PC-3 (cell line): ENCODE measurements around the gene STK11IP. TPM values are rescaled to one million over a fixed set of nuclear protein-coding genes. Genes with fewer than 3 reads are reported as not detected.

Experiments used
- ATAC-seq: fragments of 200-7000 bp; cut with Tn5 transposase; 2 replicates; pipeline ENCODE4 v1.9.1; 2020; ENCODE audit warnings: mild to moderate bottlenecking, moderate library complexity
- BruUV-seq: library from RNA; stranded (reverse); fragments of 400-500 nt; replicated peaks from 2 replicates; lab custom pipeline; 2021; lab: Mats Ljungman, UMichigan
- CTCF ChIA-PET: fragments of 300-600 bp; sonication (Branson Sonifier 250); formaldehyde crosslinking; loops from one replicate; lab custom pipeline; 2022; ENCODE audit warnings: antibody characterized with exemption; lab: Charles Lee
- POLR2A ChIA-PET: fragments of 300-600 bp; sonication (Branson Sonifier 250); formaldehyde crosslinking; loops from one replicate; lab custom pipeline; 2022; ENCODE audit warnings: antibody characterized with exemption; ENCODE audit not compliant: unreplicated experiment; lab: Charles Lee
- DNase-seq: peaks from one replicate; pipeline ENCODE4 v3.0.0-alpha.2; 2015
- H2AFZ ChIP-seq: fragments of 300-600 bp; sonication (generic); 2 replicates; pipeline ENCODE4 v1.6.0; 2016; ENCODE audit warnings: antibody characterized with exemption, low read length
- H3F3A ChIP-seq: fragments of 300-600 bp; sonication (generic); one replicate; pipeline ENCODE4 v1.6.0; 2017; ENCODE audit warnings: antibody characterized with exemption, low read length, control low read depth, mild to moderate bottlenecking; ENCODE audit not compliant: unreplicated experiment
- H3K27ac ChIP-seq: fragments of 300-600 bp; sonication (generic); 2 replicates; pipeline ENCODE4 v1.5.1; 2016; ENCODE audit warnings: mild to moderate bottlenecking, low read length
- H3K27me3 ChIP-seq: fragments of 300-600 bp; sonication (generic); 2 replicates; pipeline ENCODE4 v1.6.1; 2016; ENCODE audit warnings: low read length, mixed read lengths
- H3K36me3 ChIP-seq: fragments of 300-600 bp; sonication (generic); 2 replicates; pipeline ENCODE4 v1.6.1; 2016; ENCODE audit warnings: low read depth, mixed run types, low read length, mixed read lengths
- H3K4me1 ChIP-seq: fragments of 300-600 bp; sonication (generic); 2 replicates; pipeline ENCODE4 v1.5.1; 2016; ENCODE audit warnings: low read length; ENCODE audit not compliant: insufficient read depth
- H3K4me2 ChIP-seq: fragments of 300-600 bp; sonication (generic); 2 replicates; pipeline ENCODE4 v1.6.0; 2016; ENCODE audit warnings: low read length
- H3K4me3 ChIP-seq: fragments of 300-600 bp; sonication (generic); 2 replicates; pipeline ENCODE4 v1.5.1; 2016; ENCODE audit warnings: mild to moderate bottlenecking, low read length, mixed read lengths
- H3K79me2 ChIP-seq: fragments of 300-600 bp; sonication (generic); 2 replicates; pipeline ENCODE4 v1.6.1; 2017; ENCODE audit warnings: low read length, mixed read lengths
- H3K9ac ChIP-seq: fragments of 300-600 bp; sonication (generic); 2 replicates; pipeline ENCODE4 v1.6.0; 2016; ENCODE audit warnings: mild to moderate bottlenecking, low read length
- H3K9me2 ChIP-seq: fragments of 300-600 bp; sonication (generic); replicated peaks from 2 replicates; pipeline ENCODE4 v1.6.1; 2016; ENCODE audit warnings: mixed run types, low read length, mixed read lengths
- H3K9me3 ChIP-seq: fragments of 300-600 bp; sonication (generic); 2 replicates; pipeline ENCODE4 v1.6.1; 2016; ENCODE audit warnings: low read length, mixed read lengths
- H4K20me1 ChIP-seq: fragments of 300-600 bp; sonication (generic); 2 replicates; pipeline ENCODE4 v1.6.1; 2016; ENCODE audit warnings: low read length, mixed read lengths
- CTCF ChIP-seq: fragments of 300-600 bp; sonication (generic); conservative IDR thresholded peaks from 2 replicates; pipeline ENCODE4 v1.5.1; 2017; ENCODE audit warnings: antibody characterized with exemption, low read depth, mild to moderate bottlenecking, low read length
- EZH2 ChIP-seq: fragments of 300-600 bp; sonication (generic); IDR thresholded peaks from one replicate; pipeline ENCODE4 v1.6.1; 2017; ENCODE audit warnings: antibody characterized with exemption, mild to moderate bottlenecking, low read length; ENCODE audit not compliant: unreplicated experiment
- EZH2phosphoT487 ChIP-seq: fragments of 300-600 bp; sonication (generic); IDR thresholded peaks from 2 replicates; pipeline ENCODE4 v1.6.1; 2018; ENCODE audit warnings: mild to moderate bottlenecking, antibody characterized with exemption, low read length, borderline replicate concordance
- intact Hi-C: fragments of 100-400 bp; cut with micrococcal nuclease; formaldehyde crosslinking; loops from 2 replicates; pipeline ENCODE4 v1.9.0; 2023
- total RNA-seq: library from RNA; depleted of rRNA; stranded (reverse); fragments of >200 nt; gene quantifications from 2 replicates; pipeline ENCODE4 v1.2.3, GENCODE V29; 2014

The STK11IP gene
- total RNA-seq, 1 experiment from 2014 or later = 17.7 TPM

- H3K9me2 ChIP-seq = no peaks in the 10 kb centered on the region
- TF ChIP-seq EZH2 = no peak
- TF ChIP-seq CTCF = no peak
- TF ChIP-seq EZH2phosphoT487 = no peak
- no peak overlapping the region for H3K27ac ChIP-seq
- DNase-seq (no peak), ATAC-seq (peak; percentile 21)
- H3K79me2 ChIP-seq = no peaks in the 10 kb centered on the region
- no peaks in the 10 kb centered on the region for H3K4me1 ChIP-seq
- ChIA-PET CTCF (interaction anchor here (0.8 kb wide), 1 partner anchor 20 kb away, joined by 4 read pairs; no protein-coding TSS in a partner anchor), POLR2A (no interaction called here)
- no TSS peak for BruUV-seq
- H3F3A ChIP-seq = no peaks in the 10 kb centered on the region
- intact Hi-C loops = no loop called here
- H3K27me3 ChIP-seq = no peaks in the 10 kb centered on the region
- H4K20me1 ChIP-seq = no peaks in the 10 kb centered on the region
- no peaks in the 10 kb centered on the region; the same call in 1 of the 2 replicates for H3K36me3 ChIP-seq
- no peak overlapping the region for H3K4me2 ChIP-seq
- no peak overlapping the region for H2AFZ ChIP-seq
- no peak overlapping the region for H3K9ac ChIP-seq
- no peak overlapping the region for H3K4me3 ChIP-seq
- no peaks in the 10 kb centered on the region for H3K9me3 ChIP-seq
These were observed 36.8 kb upstream of the STK11IP start for GRCh38 chr2:219560893-219561178.

GRCh38 chr2:219561179-219562048 is 36.2 kb upstream of the STK11IP start:
- Histone ChIP-seq H3K4me3 (no peak overlapping the region), H2AFZ (no peak overlapping the region), H3K36me3 (no peaks in the 10 kb centered on the region; the same call in 1 of the 2 replicates), H3F3A (no peaks in the 10 kb centered on the region), H3K9me2 (no peaks in the 10 kb centered on the region), H3K27ac (no peak overlapping the region), H3K27me3 (no peaks in the 10 kb centered on the region), H4K20me1 (no peaks in the 10 kb centered on the region), H3K4me2 (no peak overlapping the region), H3K9me3 (no peaks in the 10 kb centered on the region), H3K79me2 (no peaks in the 10 kb centered on the region), H3K9ac (no peak overlapping the region), H3K4me1 (no peaks in the 10 kb centered on the region)
- POLR2A ChIA-PET = interaction anchor here (0.7 kb wide), 1 partner anchor 130 kb away, joined by 3 read pairs; no protein-coding TSS in a partner anchor
- CTCF ChIA-PET = no interaction called here
- DNase-seq (no peak), ATAC-seq (no peak; the same call in 1 of the 2 replicates)
- no peak for TF ChIP-seq EZH2phosphoT487
- no peak for TF ChIP-seq CTCF
- TF ChIP-seq EZH2 = no peak
- no TSS peak for BruUV-seq
- intact Hi-C loops = no loop called here
